Measurements from ENCODE around the gene SATB2. TPM values are rescaled to one million over a fixed set of nuclear protein-coding genes. Genes with fewer than 3 reads are reported as not detected.

SATB2 gene
- polyA plus RNA-seq, 1 of the 3 experiments (the other 2 are of a cell fraction), result 0.13 TPM

GRCh38 chr2:199467066-199467822, 9.5 kb upstream of the SATB2 start (continued):
- TF ChIP-seq IRF3 (IDR thresholded peaks at IDR 0.05; ENCODE audit: low read depth, low read length), result no peak
- no peak for TF ChIP-seq MEF2A (IDR thresholded peaks at IDR 0.05; ENCODE audit: borderline replicate concordance, low read depth)
- no peak for TF ChIP-seq JUND (IDR thresholded peaks at IDR 0.05)
- TF ChIP-seq RCOR1 (IDR thresholded peaks at IDR 0.05; ENCODE audit: low read length), result no peak
- TF ChIP-seq TCF12 (IDR thresholded peaks at IDR 0.05), result no peak

- Histone ChIP-seq H3K27ac (ENCODE audit: low read depth in 2 of 2, low read length in 1 of 2) (no peak overlapping the region), H3K4me1 (ENCODE audit: control insufficient read depth in 1 of 2, insufficient read depth in 2 of 2, low read depth in 1 of 2, low read length in 1 of 2) (peaks cover 0 to 3% of the 10 kb centered on the region in 2 experiments; a peak in 1 of 4 replicates), H4K20me1 (ENCODE audit: insufficient read depth) (no peaks in the 10 kb centered on the region), H3F3A (replicated peaks; ENCODE audit: insufficient read depth) (no peaks in the 10 kb centered on the region), H3K9me3 (no peaks in the 10 kb centered on the region), H3K79me2 (ENCODE audit: insufficient read depth) (no peaks in the 10 kb centered on the region), H3K4me3 (ENCODE audit: low read depth in 2 of 2, low read length in 1 of 2) (no peak overlapping the region), H3K9me2 (no peaks in the 10 kb centered on the region), H3K9ac (no peak overlapping the region), H3K27me3 (ENCODE audit: insufficient read depth) (peaks cover 99% of the 10 kb centered on the region), H3K36me3 (replicated peaks in 1 of 2; ENCODE audit: control insufficient read depth in 1 of 2, insufficient read depth in 2 of 2, low read length in 1 of 2) (no peaks in the 10 kb centered on the region), H3K4me2 (no peak overlapping the region), H2AFZ (ENCODE audit: low read depth) (no peak overlapping the region)
- DNase-seq, result no peak
- ChIA-PET CTCF (interaction anchor here (0.9 to 2.1 kb wide), 5 partner anchors 12 to 1153 kb away, joined by 3 to 8 read pairs (median 4); no protein-coding TSS in a partner anchor), POLR2A (no interaction called here)
- WGBS (ENCODE audit: low lambda C conversion rate), result 39% methylated on average over 5 of the region's 6 CpGs
- no peak for TF ChIP-seq PBX3 (IDR thresholded peaks at IDR 0.05)
- no peak for TF ChIP-seq MEF2A (IDR thresholded peaks at IDR 0.05; ENCODE audit: borderline replicate concordance, low read depth)
- TF ChIP-seq NRF1 (IDR thresholded peaks at IDR 0.05; ENCODE audit: low read depth, low read length), result no peak
- TF ChIP-seq EP300 (IDR thresholded peaks at IDR 0.05; ENCODE audit: borderline replicate concordance in 1 of 2, low read depth in 1 of 2, low read length in 1 of 2), result no peak
- no peak for TF ChIP-seq TEAD4 (IDR thresholded peaks at IDR 0.05; ENCODE audit: borderline replicate concordance, insufficient read depth)
- no peak for TF ChIP-seq ZBTB33 (IDR thresholded peaks at IDR 0.05; ENCODE audit: borderline replicate concordance, low read depth)
- no peak for TF ChIP-seq USF2 (IDR thresholded peaks at IDR 0.05; ENCODE audit: borderline replicate concordance, low read depth, low read length)
- TF ChIP-seq GATA2 (CRISPR knock-in tag; IDR thresholded peaks at IDR 0.05), result no peak
- TF ChIP-seq REST (IDR thresholded peaks at IDR 0.05; ENCODE audit: low read depth, low read length), result no peak
- no peak for TF ChIP-seq MXI1 (IDR thresholded peaks at IDR 0.05; ENCODE audit: low read depth, low read length)
- TF ChIP-seq MAX (IDR thresholded peaks at IDR 0.05; ENCODE audit: low read depth), result no peak
- TF ChIP-seq FOXM1 (IDR thresholded peaks at IDR 0.05; ENCODE audit: low read depth), result no peak
- TF ChIP-seq TAF1 (IDR thresholded peaks at IDR 0.05; ENCODE audit: borderline replicate concordance, low read depth, low read length), result no peak
- no peak for TF ChIP-seq POLR2AphosphoS5 (IDR thresholded peaks at IDR 0.05; ENCODE audit: low read depth, low read length)
- no peak for TF ChIP-seq CTCF (IDR thresholded peaks at IDR 0.05)
- no peak for TF ChIP-seq RFX5 (IDR thresholded peaks at IDR 0.05; ENCODE audit: low read length)
These were observed 8.9 kb upstream of the SATB2 start for GRCh38 chr2:199466692-199467065.
